GM18870 (cell line): ENCODE measurements around the gene SNN.

Experiments used
- ATAC-seq: cut with Tn5 transposase; IDR thresholded peaks from one replicate; pipeline ENCODE4 v1.9.1; 2021; ENCODE audit warnings: moderate library complexity; ENCODE audit not compliant: unreplicated experiment

The SNN gene

DNA sequence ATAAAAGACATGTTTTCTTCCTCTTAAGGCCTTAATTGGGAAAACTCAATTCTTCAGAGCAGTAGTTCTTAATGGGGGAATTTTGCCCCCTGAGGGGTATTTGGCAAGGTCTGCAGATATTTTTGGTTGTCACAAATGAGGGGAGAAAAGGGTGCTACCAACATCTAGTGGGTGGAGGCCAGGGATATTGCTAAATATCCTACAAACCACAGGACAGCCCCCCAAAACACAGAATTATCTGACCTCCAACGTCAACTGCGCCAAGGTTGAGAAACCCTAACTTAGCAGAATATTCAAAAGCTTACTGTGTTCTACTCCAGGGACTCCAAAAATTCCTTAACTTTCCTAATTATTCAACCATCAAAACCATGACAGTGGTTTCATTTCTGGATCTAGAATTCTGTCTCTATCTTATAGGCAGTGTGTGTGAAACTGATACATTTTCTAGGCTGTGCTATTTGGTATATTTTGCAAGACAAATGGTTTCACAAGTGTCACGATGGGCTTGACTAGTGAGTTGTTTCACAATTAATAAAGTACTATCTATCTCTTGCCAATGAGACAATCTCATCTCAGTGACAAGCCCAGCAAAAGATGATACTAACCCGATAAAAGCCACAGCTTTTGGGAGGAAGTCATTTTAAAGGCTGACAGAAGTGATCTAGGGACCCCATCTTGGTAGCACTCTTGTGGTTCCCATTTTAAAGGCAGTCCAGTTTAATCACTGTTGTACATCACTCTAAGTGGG is 59.7 kb downstream of the SNN start:
- no peak for ATAC-seq
